ENCODE results near the gene BAHD1. TPM values are rescaled to one million over a fixed set of nuclear protein-coding genes. Genes with fewer than 3 reads are reported as not detected.

BAHD1 gene
- total RNA-seq: 14.0 TPM

DNA sequence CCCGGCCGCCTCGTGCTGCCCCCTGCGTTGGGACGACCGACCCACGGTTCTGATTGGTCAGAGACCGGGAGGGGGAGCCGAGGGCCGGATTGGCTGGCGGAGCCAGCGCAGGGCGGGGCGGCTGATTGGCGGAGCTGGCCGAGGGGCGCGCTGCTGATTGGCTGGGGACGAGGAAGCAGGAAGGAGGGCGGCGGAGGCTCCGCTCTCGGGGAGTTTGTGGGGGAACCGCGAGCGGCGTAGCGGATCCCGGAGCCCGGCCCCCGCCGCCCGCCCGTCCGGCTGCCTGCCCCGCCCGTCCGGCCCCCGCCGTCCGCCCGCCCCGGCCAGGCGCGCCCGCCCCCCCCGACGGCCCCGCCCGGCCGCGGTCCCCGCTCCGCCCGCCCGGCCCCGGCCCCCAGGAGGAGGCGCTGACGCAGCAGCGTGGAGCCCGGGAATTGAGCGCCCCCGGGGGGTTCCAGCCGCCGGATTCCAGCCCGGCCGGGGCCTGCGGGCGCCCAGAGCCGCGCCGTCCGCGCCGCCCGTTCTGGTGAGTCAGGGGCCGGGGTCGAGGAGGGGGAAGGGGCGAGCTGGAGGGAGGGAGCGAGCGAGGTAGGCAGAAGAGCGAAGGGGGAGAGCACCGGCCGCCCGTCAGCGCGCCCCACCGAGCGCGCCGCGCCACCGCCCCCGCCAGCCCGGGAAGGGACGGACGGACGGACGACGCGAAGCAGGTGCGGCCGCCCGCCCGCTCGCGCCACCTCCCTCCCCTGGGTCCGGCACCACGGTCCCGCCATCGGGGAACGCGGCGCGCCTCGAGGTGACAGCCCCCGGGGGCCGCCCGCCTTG, at the start of gene BAHD1:
Gene BAHD1 (plus strand): TSS at position 211 of the 822 bp plus-strand sequence. CDS start 17,512 bp downstream, outside the sequence.

DNA sequence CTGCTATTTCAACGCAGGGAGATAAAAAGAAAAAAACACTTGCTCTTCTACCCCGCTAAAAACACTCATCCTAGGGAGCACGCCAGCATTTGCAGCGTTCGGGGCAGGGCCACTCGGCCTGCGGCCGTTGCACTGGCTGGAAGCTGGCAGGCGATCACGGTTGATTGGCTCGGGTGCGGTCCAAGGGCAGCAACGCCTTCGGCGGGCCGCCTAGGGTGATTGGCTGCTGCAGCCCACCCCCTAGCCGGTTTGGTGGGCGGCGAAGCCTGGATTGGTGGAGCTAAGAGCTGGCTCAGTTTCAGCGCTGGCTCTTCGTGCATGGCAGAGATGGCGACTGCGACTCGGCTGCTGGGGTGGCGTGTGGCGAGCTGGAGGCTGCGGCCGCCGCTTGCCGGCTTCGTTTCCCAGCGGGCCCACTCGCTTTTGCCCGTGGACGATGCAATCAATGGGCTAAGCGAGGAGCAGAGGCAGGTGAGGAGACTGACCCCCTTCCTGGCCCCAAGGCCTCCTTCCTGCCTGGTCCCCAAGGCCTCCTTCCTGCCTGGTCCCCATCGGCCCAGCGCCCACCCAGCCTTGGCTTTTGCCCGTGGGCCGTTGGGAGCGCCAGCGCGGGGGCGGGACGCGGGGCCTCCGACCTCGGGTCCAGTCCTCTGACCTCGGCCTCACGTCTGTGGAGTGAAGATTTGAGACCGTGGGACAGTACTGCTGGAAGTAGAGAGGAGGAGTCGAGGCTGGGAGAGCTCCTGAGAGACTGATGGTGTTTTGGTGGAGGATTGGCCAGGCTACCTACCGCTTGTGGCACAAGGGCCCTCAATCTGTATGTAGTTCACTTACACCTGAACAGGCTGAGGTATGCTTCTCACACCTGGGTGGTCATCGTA, 35.0 kb upstream of the BAHD1 start, which contains the start of gene IVD:
Gene IVD (plus strand): TSS at position 295 of the 881 bp plus-strand sequence. CDS start 33 bp downstream, at position 328.

DNA sequence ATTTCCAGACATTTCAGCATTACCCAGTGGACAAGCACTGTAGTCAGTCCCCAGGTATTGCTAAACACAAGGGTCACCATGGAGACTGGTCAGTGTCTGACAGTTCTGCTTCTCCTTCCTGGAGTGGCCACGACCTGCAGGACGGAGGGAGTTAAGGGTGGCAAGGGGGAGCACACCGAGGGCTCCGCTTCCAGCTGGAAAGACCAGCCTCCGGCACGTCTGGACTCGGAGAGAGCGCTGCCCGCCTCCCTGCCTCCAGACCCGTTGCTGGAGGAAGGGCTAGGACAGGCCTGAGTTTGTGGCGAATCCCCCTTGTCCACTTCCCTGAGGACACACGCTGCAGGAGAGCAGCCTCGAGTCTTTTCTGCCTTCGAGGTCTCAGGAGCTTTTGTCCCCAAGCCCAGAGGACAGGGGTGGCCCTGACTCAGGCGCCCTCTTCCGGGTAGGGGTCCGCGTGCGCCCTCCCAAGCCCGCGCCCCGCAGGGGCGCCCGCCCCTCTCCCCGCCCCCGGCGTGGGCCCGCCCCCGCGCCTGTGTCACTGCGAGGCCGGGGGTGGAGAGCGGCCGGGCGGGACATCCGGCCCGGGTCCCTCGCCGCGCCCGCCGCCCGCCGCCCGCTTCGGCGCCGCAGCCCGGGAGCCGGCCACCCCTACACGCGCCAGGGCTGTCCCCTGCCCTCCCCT, 29.8 kb downstream of the BAHD1 start, which contains the start of gene CHST14:
Gene CHST14 (plus strand): TSS at position 562 of the 682 bp plus-strand sequence. CDS start 230 bp downstream, outside the sequence.

Other genes with a start within 250 kb of the BAHD1 start
- gene PAK6, start 201.9 kb upstream of the BAHD1 start, total RNA-seq: 9.8 TPM
- gene ANKRD63, start 157.9 kb upstream of the BAHD1 start, total RNA-seq: 0.58 TPM
- gene PLCB2, start 133.0 kb upstream of the BAHD1 start, total RNA-seq: 14.3 TPM
- 10.1 TPM for gene INAFM2, start 117.3 kb upstream of the BAHD1 start, total RNA-seq
- gene CCDC9B, start 100.0 kb upstream of the BAHD1 start, total RNA-seq: 6.3 TPM
- gene PHGR1, start 89.9 kb upstream of the BAHD1 start, total RNA-seq: not detected
- gene DISP2, start 82.7 kb upstream of the BAHD1 start, total RNA-seq: 1.4 TPM
- 19.6 TPM for gene KNSTRN, start 58.2 kb upstream of the BAHD1 start, total RNA-seq
- 63.8 TPM for gene IVD, start 35.2 kb upstream of the BAHD1 start, total RNA-seq
- 20.1 TPM for gene CHST14, start 30.0 kb downstream of the BAHD1 start, total RNA-seq
- gene CCDC32, start 124.1 kb downstream of the BAHD1 start, total RNA-seq: 30.2 TPM
- gene RPUSD2, start 128.3 kb downstream of the BAHD1 start, total RNA-seq: 12.2 TPM
- gene KNL1, start 153.3 kb downstream of the BAHD1 start, total RNA-seq: 13.7 TPM

All from metanephros (tissue), 1 donor.